Glomerular endothelial cell (primary cell): ENCODE data around the gene AUTS2. TPM values are rescaled to one million over a fixed set of nuclear protein-coding genes. Genes with fewer than 3 reads are reported as not detected.

Source experiments
- DNase-seq: peaks from one replicate; pipeline ENCODE4 v3.0.0-alpha.2; 2011; ENCODE audit warnings: low read depth, low spot score; ENCODE audit errors: extremely low read depth
- total RNA-seq: library from RNA; depleted of rRNA; stranded (reverse); fragments of >200 nt; gene quantifications from 2 replicates; pipeline ENCODE4 v1.2.3, GENCODE V29; 2015

The AUTS2 gene
- total RNA-seq, 1 donor from 2014 or later = 24.8 TPM

- DNase-seq = no peak
Observed at GRCh38 chr7:70092314-70093204, 494.3 kb downstream of the AUTS2 start.

GRCh38 chr7:70093205-70093904 is 495.1 kb downstream of the AUTS2 start:
- no peak for DNase-seq

GRCh38 chr7:70094831-70095230 is 496.6 kb downstream of the AUTS2 start:
- DNase-seq = no peak

- no peak for DNase-seq
Observed at GRCh38 chr7:70097645-70098044, 499.4 kb downstream of the AUTS2 start.

GRCh38 chr7:70098133-70098561 is 499.9 kb downstream of the AUTS2 start:
- no peak for DNase-seq

- no peak for DNase-seq
Observed at GRCh38 chr7:70098905-70099672, 500.8 kb downstream of the AUTS2 start.

- no peak for DNase-seq
Observed at GRCh38 chr7:70104243-70104642, 506.0 kb downstream of the AUTS2 start.

GRCh38 chr7:70113078-70113477 is 514.8 kb downstream of the AUTS2 start:
- no peak for DNase-seq

- no peak for DNase-seq
Observed at GRCh38 chr7:70113536-70113935, 515.3 kb downstream of the AUTS2 start.

GRCh38 chr7:70114806-70115205 is 516.5 kb downstream of the AUTS2 start:
- no peak for DNase-seq

GRCh38 chr7:70116244-70116643 is 518.0 kb downstream of the AUTS2 start:
- DNase-seq = no peak

- DNase-seq = no peak
Observed at GRCh38 chr7:70116867-70117266, 518.6 kb downstream of the AUTS2 start.

GRCh38 chr7:70120851-70121250 is 522.6 kb downstream of the AUTS2 start:
- DNase-seq = no peak

GRCh38 chr7:70131817-70132216 is 533.5 kb downstream of the AUTS2 start:
- DNase-seq = no peak

GRCh38 chr7:70132226-70132851 is 534.1 kb downstream of the AUTS2 start:
- DNase-seq = no peak

GRCh38 chr7:70132852-70133690 is 534.8 kb downstream of the AUTS2 start:
- DNase-seq = no peak

- DNase-seq = no peak
Observed at GRCh38 chr7:70134029-70134770, 535.9 kb downstream of the AUTS2 start.

GRCh38 chr7:70135656-70136055 is 537.4 kb downstream of the AUTS2 start:
- DNase-seq = no peak

GRCh38 chr7:70137126-70137525 is 538.9 kb downstream of the AUTS2 start:
- no peak for DNase-seq
